Spleen (tissue), 11 donors: Measurements from ENCODE around the gene SPATC1L. TPM values are rescaled to one million over a fixed set of nuclear protein-coding genes. Genes with fewer than 3 reads are reported as not detected.

Experiments
- DNase-seq: peaks from one replicate; pipeline ENCODE4 v3.0.0-alpha.2; 2020
- H3K27ac ChIP-seq, 8 donors: fragments of 200-600 bp; sonication (generic) in 7 of 8; 1 replicate in 4 of 8; 2 replicates in 4 of 8; pipeline versions ENCODE4 v1.5.0 to v1.8.0; 2016 to 2021; ENCODE audit warnings: inconsistent platforms in 4 of 8, mild to moderate bottlenecking in 4 of 8, moderate library complexity in 1 of 8
- H3K27me3 ChIP-seq, 7 donors: fragments of 200-600 bp; sonication (generic) in 6 of 7; replicated peaks in 1 of 7; 1 replicate in 4 of 7; 2 replicates in 3 of 7; pipeline versions ENCODE4 v1.5.0 to v1.8.0; 2016 to 2021; ENCODE audit warnings: inconsistent platforms in 3 of 7, mild to moderate bottlenecking in 1 of 7
- H3K36me3 ChIP-seq, 6 donors: fragments of 200-600 bp; sonication (generic) in 5 of 6; 1 replicate in 4 of 6; 2 replicates in 2 of 6; pipeline versions ENCODE4 v1.5.0 to v1.8.0; 2016 to 2021; ENCODE audit warnings: inconsistent platforms in 2 of 6
- H3K4me1 ChIP-seq, 6 donors: fragments of 200-600 bp; sonication (generic) in 5 of 6; 1 replicate in 3 of 6; 2 replicates in 3 of 6; pipeline versions ENCODE4 v1.5.0 to v1.8.0; 2016 to 2021; ENCODE audit warnings: inconsistent platforms in 3 of 6
- H3K4me3 ChIP-seq, 8 donors: fragments of 200-600 bp; sonication (generic) in 7 of 8; 1 replicate in 4 of 8; 2 replicates in 4 of 8; pipeline versions ENCODE4 v1.5.0 to v1.8.0; 2016 to 2021; ENCODE audit warnings: inconsistent platforms in 4 of 8, mild to moderate bottlenecking in 4 of 8, moderate library complexity in 2 of 8
- H3K9me3 ChIP-seq, 8 donors: fragments of 200-600 bp; sonication (generic) in 7 of 8; 1 replicate in 4 of 8; 2 replicates in 4 of 8; pipeline versions ENCODE4 v1.5.0 to v1.8.0; 2016 to 2021; ENCODE audit warnings: inconsistent platforms in 4 of 8
- CTCF ChIP-seq, 11 experiments: fragments of 200-600 bp in 7 of 11; fragments of 450-650 bp in 4 of 11; sonication (generic) in 4 of 11; IDR thresholded peaks in 8 of 11; conservative IDR thresholded peaks in 3 of 11; 1 replicate in 7 of 11; 2 replicates in 4 of 11; pipeline versions ENCODE4 v1.4.0 to v1.8.0; 2016 to 2021; ENCODE audit warnings: antibody characterized with exemption in 11 of 11, inconsistent platforms in 4 of 11, mild to moderate bottlenecking in 1 of 11
- POLR2A ChIP-seq, 3 donors: fragments of 450-650 bp; IDR thresholded peaks; one replicate each; pipeline ENCODE4 v1.5.1; 2017; ENCODE audit warnings: antibody characterized with exemption in 3 of 3, mild to moderate bottlenecking in 1 of 3
- POLR2AphosphoS5 ChIP-seq, 3 donors: sonication (generic); formaldehyde crosslinking; IDR thresholded peaks; one replicate each; pipeline ENCODE4 v1.5.1; 2017; ENCODE audit warnings: antibody characterized with exemption in 3 of 3
- WGBS, 5 donors: extraction: QIAGEN DNeasy Blood & Tissue Kit in 3 of 5; methylation state at CpG; one replicate each; pipeline versions ENCODE4 v1.1.5 to v1.1.7; 2013 to 2018; 5-methylcytosine and 5-hydroxymethylcytosine counted together
- intact Hi-C: fragments of 100-400 bp; cut with DNase I; formaldehyde crosslinking; loops from one replicate; pipeline ENCODE4 v1.15.0; 2023; ENCODE audit warnings: low total_unique reads
- polyA plus RNA-seq, 3 donors: library from polyadenylated mRNA; stranded (reverse); fragments of 200-250 nt; gene quantifications; one replicate each; pipeline ENCODE4 v1.2.1, GENCODE V29; 2013
- total RNA-seq, 7 donors: library from RNA; depleted of rRNA in 3 of 7; stranded (reverse); fragments of >200 nt in 3 of 7; fragmentation: NEBNext Ultra II Directional in 4 of 7; extraction: Animal tissue kit (Norgen Biotek cat#: 25700) in 4 of 7; gene quantifications; one replicate each; pipeline versions ENCODE4 v1.1.0 to v1.2.1, GENCODE V29; 2016 to 2021
- donor health status: healthy with polysubstance abuse.
- donor health status: DM: no; HTN: no; CAD: no; lungs with moderate emphysema.
- donor health status: DM: no; HTN: no; CAD: no.
- donor health status: Bipolar disorder and iron deficiency.
- donor health status: healthy.
- donor health status: DM: no; HTN: no; CAD: no.
- donor health status: DM: yes; HTN: yes; CAD: no.

SPATC1L gene
- total and polyA plus RNA-seq, 10 donors = 4.4 to 13.4 (median 9.8) TPM

GRCh38 chr21:46191686-46192575 lies 7.7 kb upstream of the SPATC1L start:
- Histone ChIP-seq H3K4me3 (no peak overlapping the region), H3K9me3 (no peaks in the 10 kb centered on the region), H3K36me3 (peaks cover 0 to 77% (median 38%) of the 10 kb centered on the region in 6 donors), H3K4me1 (peaks cover 0 to 7% (median 0%) of the 10 kb centered on the region in 6 donors), H3K27ac (no peak overlapping the region), H3K27me3 (no peaks in the 10 kb centered on the region)
- 89 to 98% (median 97%) methylated on average over 10 to 20 of the region's 20 CpGs for WGBS, 5 donors
- intact Hi-C loops = no loop called here
- no peak for DNase-seq
- no peak for TF ChIP-seq CTCF (IDR thresholded peaks at IDR 0.05 in 8 of 11, conservative IDR thresholded peaks at IDR 0.05 in 3 of 11)
- no peak for TF ChIP-seq POLR2A (IDR thresholded peaks at IDR 0.05)
- TF ChIP-seq POLR2AphosphoS5 (IDR thresholded peaks at IDR 0.05) = no peak

- Histone ChIP-seq H3K4me3 (no peak overlapping the region), H3K27me3 (no peaks in the 10 kb centered on the region), H3K9me3 (no peaks in the 10 kb centered on the region), H3K36me3 (peaks cover 0 to 70% (median 32%) of the 10 kb centered on the region in 6 donors), H3K27ac (no peak overlapping the region), H3K4me1 (peaks cover 0 to 7% (median 0%) of the 10 kb centered on the region in 6 donors)
- WGBS, 5 donors = 89 to 96% (median 94%) methylated on average over 4 of the region's 4 CpGs
- no peak for TF ChIP-seq POLR2A (IDR thresholded peaks at IDR 0.05)
- no peak for TF ChIP-seq CTCF (IDR thresholded peaks at IDR 0.05 in 8 of 11, conservative IDR thresholded peaks at IDR 0.05 in 3 of 11)
- no peak for TF ChIP-seq POLR2AphosphoS5 (IDR thresholded peaks at IDR 0.05)
- DNase-seq = no peak
- intact Hi-C loops = no loop called here
Measured at GRCh38 chr21:46191257-46191685, 7.0 kb upstream of the SPATC1L start.

GRCh38 chr21:46190491-46191131 lies 6.4 kb upstream of the SPATC1L start:
- DNase-seq = no peak
- WGBS, 5 donors = 92 to 97% (median 94%) methylated on average over 11 to 15 of the region's 15 CpGs
- intact Hi-C loops = no loop called here

More at GRCh38 chr21:46190491-46191131, 6.4 kb upstream of the SPATC1L start:
- peaks cover 0 to 10% (median 0%) of the 10 kb centered on the region in 6 donors for H3K4me1 ChIP-seq
- peaks cover 0 to 64% (median 26%) of the 10 kb centered on the region in 6 donors for H3K36me3 ChIP-seq
- H3K27ac ChIP-seq = no peak overlapping the region
- H3K27me3 ChIP-seq = no peaks in the 10 kb centered on the region
- no peaks in the 10 kb centered on the region for H3K9me3 ChIP-seq
- no peak for TF ChIP-seq POLR2AphosphoS5 (IDR thresholded peaks at IDR 0.05)
- no peak for TF ChIP-seq POLR2A (IDR thresholded peaks at IDR 0.05)
- TF ChIP-seq CTCF (IDR thresholded peaks at IDR 0.05 in 8 of 11, conservative IDR thresholded peaks at IDR 0.05 in 3 of 11) = no peak
- H3K4me3 ChIP-seq = no peak overlapping the region
